Measurements from ENCODE around the gene KRT35.

DNA sequence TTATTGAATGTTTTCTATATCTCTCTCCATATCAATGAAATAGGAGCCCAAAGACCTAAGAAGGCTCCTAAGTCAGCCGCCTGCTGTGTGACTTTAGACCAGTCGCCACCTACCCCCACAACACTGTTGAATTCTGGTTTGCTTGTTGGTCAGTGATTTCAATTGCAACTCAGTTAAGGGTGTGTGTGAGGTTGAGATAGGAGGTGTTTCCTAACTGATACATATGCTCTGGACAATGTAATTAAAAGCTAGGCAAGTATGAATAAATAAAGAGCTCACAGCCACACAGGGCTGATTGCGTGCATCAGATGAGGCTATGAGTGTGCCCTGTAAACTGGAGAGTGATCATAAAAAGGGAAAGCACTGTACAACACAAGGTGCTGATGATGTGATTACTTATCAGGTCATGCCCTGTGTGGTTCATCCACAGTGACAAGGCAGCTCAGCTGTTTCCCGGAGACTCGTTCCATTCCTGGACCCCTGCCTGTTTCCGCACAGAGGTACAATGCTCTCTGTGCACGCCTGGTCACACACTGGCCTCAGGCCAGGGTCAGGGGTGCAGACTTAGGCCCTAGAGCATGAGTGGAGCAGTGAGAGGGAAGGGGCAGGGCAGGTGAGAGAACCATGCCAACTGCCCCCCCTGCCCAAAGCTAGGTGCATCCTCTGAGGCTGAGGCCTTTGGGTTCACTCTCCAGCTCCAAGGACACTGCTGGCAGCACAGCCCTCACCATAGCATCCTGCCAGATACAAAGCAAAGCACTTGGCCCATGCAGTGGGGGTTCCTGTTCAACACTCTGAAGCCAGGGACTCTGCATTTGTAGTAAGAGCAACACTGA lies 3.3 kb upstream of the KRT35 start:
- TF ChIP-seq, protein P1, sequence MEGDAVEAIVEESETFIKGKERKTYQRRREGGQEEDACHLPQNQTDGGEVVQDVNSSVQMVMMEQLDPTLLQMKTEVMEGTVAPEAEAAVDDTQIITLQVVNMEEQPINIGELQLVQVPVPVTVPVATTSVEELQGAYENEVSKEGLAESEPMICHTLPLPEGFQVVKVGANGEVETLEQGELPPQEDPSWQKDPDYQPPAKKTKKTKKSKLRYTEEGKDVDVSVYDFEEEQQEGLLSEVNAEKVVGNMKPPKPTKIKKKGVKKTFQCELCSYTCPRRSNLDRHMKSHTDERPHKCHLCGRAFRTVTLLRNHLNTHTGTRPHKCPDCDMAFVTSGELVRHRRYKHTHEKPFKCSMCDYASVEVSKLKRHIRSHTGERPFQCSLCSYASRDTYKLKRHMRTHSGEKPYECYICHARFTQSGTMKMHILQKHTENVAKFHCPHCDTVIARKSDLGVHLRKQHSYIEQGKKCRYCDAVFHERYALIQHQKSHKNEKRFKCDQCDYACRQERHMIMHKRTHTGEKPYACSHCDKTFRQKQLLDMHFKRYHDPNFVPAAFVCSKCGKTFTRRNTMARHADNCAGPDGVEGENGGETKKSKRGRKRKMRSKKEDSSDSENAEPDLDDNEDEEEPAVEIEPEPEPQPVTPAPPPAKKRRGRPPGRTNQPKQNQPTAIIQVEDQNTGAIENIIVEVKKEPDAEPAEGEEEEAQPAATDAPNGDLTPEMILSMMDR (IDR thresholded peaks at IDR 0.05) = no peak
- no peak for TF ChIP-seq POLR2A (IDR thresholded peaks at IDR 0.05)
